Caco-2 (cell line): Measurements from ENCODE around the gene CERS6. TPM values are rescaled to one million over a fixed set of nuclear protein-coding genes. Genes with fewer than 3 reads are reported as not detected.

ENCODE experiments used
- BruUV-seq: library from RNA; stranded (reverse); fragments of 400-500 nt; replicated peaks from 2 replicates; lab custom pipeline; 2021; lab: Mats Ljungman, UMichigan
- CTCF ChIA-PET: fragments of 300-600 bp; sonication (Branson Sonifier 250); formaldehyde crosslinking; loops from one replicate; lab custom pipeline; 2022; ENCODE audit warnings: antibody characterized with exemption; lab: Charles Lee
- POLR2A ChIA-PET: fragments of 300-600 bp; sonication (Branson Sonifier 250); formaldehyde crosslinking; loops from one replicate; lab custom pipeline; 2022; ENCODE audit warnings: antibody characterized with exemption; lab: Charles Lee
- DNase-seq, 2 experiments: peaks; one replicate each; pipeline versions ENCODE4 v3.0.0 to v3.0.0-alpha.2; 2020 to 2022
- H3K27me3 ChIP-seq: replicated peaks from 2 replicates; pipeline ENCODE4 v1.6.0; 2011; ENCODE audit warnings: low read length; ENCODE audit not compliant: control insufficient read depth, insufficient read depth
- H3K36me3 ChIP-seq: 2 replicates; pipeline ENCODE4 v1.5.1; 2011; ENCODE audit warnings: low read length; ENCODE audit not compliant: control insufficient read depth, insufficient read depth
- H3K4me1 ChIP-seq: fragments of 250-450 bp; sonication (Bioruptor Pico); 2 replicates; pipeline ENCODE4 v1.5.1; 2020; ENCODE audit warnings: mild to moderate bottlenecking
- H3K4me3 ChIP-seq: 2 replicates; pipeline ENCODE4 v1.5.1; 2011; ENCODE audit warnings: low read depth, mild to moderate bottlenecking, control low read depth, low read length
- H3K9me3 ChIP-seq: fragments of 250-450 bp; sonication (Bioruptor Pico); 2 replicates; pipeline ENCODE4 v1.5.1; 2020; ENCODE audit warnings: mild to moderate bottlenecking, moderate library complexity
- H3K27ac Mint-ChIP-seq: one replicate; pipeline ENCODE4 v1.8.0; 2022; ENCODE audit warnings: mixed read lengths; ENCODE audit not compliant: unreplicated experiment
- H3K27me3 Mint-ChIP-seq: one replicate; pipeline ENCODE4 v1.8.0; 2022; ENCODE audit warnings: mixed read lengths; ENCODE audit not compliant: insufficient read depth, unreplicated experiment
- H3K36me3 Mint-ChIP-seq: one replicate; pipeline ENCODE4 v1.8.0; 2022; ENCODE audit warnings: mild to moderate bottlenecking, mixed read lengths; ENCODE audit not compliant: insufficient read depth, unreplicated experiment
- H3K4me1 Mint-ChIP-seq: one replicate; pipeline ENCODE4 v1.8.0; 2022; ENCODE audit warnings: low read depth, mixed read lengths; ENCODE audit not compliant: unreplicated experiment
- H3K4me3 Mint-ChIP-seq: one replicate; pipeline ENCODE4 v1.8.0; 2022; ENCODE audit warnings: mild to moderate bottlenecking, moderate library complexity, mixed read lengths; ENCODE audit not compliant: unreplicated experiment
- H3K9me3 Mint-ChIP-seq: one replicate; pipeline ENCODE4 v1.8.0; 2022; ENCODE audit warnings: mixed read lengths; ENCODE audit not compliant: unreplicated experiment
- CTCF ChIP-seq, 2 experiments: fragments of 200-600 bp in 1 of 2; IDR thresholded peaks; 1 replicate in 1 of 2; 2 replicates in 1 of 2; pipeline versions ENCODE4 v1.5.1 to v1.8.0; 2011 to 2022; ENCODE audit warnings: antibody characterized with exemption in 1 of 2, control low read depth in 1 of 2, inconsistent platforms in 1 of 2, low read depth in 1 of 2, low read length in 1 of 2, mild to moderate bottlenecking in 1 of 2, moderate library complexity in 1 of 2; ENCODE audit not compliant: insufficient read depth in 1 of 2, severe bottlenecking in 1 of 2, unreplicated experiment in 1 of 2
- intact Hi-C: fragments of 100-400 bp; cut with micrococcal nuclease; formaldehyde crosslinking; loops from one replicate; pipeline ENCODE4 v1.10.0; 2022; ENCODE audit not compliant: unreplicated experiment
- total RNA-seq: library from RNA; stranded (reverse); gene quantifications from 2 replicates; pipeline ENCODE4 v1.2.3, GENCODE V29; 2022

The CERS6 gene
- total RNA-seq, 1 experiment from 2014 or later, result 32.7 TPM

- no peak overlapping the region for H3K27ac Mint-ChIP-seq
- ChIA-PET POLR2A (no interaction called here), CTCF (no interaction called here)
- Histone ChIP-seq H3K27me3 (no peaks in the 10 kb centered on the region), H3K36me3 (no peaks in the 10 kb centered on the region), H3K4me3 (no peak overlapping the region), H3K9me3 (no peaks in the 10 kb centered on the region), H3K4me1 (no peaks in the 10 kb centered on the region)
- peaks cover 8% of the 10 kb centered on the region for H3K4me1 Mint-ChIP-seq
- intact Hi-C loops, result no loop called here
- H3K36me3 Mint-ChIP-seq, result peaks cover 6% of the 10 kb centered on the region
- H3K4me3 Mint-ChIP-seq, result no peak overlapping the region
- H3K9me3 Mint-ChIP-seq, result peaks cover 2% of the 10 kb centered on the region
- TF ChIP-seq CTCF (IDR thresholded peaks at IDR 0.05; ENCODE audit: insufficient read depth in 1 of 2, low read depth in 1 of 2, low read length in 1 of 2, severe bottlenecking in 1 of 2, unreplicated experiment in 1 of 2), result no peak
- no TSS peak for BruUV-seq
- no peaks in the 10 kb centered on the region for H3K27me3 Mint-ChIP-seq
- DNase-seq, result no peak
Measured at GRCh38 chr2:168650139-168650538, 194.1 kb downstream of the CERS6 start.

GRCh38 chr2:168650781-168651180 lies 194.7 kb downstream of the CERS6 start:
- BruUV-seq, result no TSS peak
- Mint-ChIP-seq H3K27ac (no peak overlapping the region), H3K27me3 (no peaks in the 10 kb centered on the region), H3K36me3 (peaks cover 7% of the 10 kb centered on the region), H3K9me3 (peaks cover 8% of the 10 kb centered on the region), H3K4me1 (peaks cover 8% of the 10 kb centered on the region), H3K4me3 (no peak overlapping the region)
- no peak for TF ChIP-seq CTCF (IDR thresholded peaks at IDR 0.05; ENCODE audit: insufficient read depth in 1 of 2, low read depth in 1 of 2, low read length in 1 of 2, severe bottlenecking in 1 of 2, unreplicated experiment in 1 of 2)
- POLR2A ChIA-PET, result no interaction called here
- Histone ChIP-seq H3K4me1 (no peaks in the 10 kb centered on the region), H3K4me3 (no peak overlapping the region), H3K27me3 (no peaks in the 10 kb centered on the region), H3K9me3 (no peaks in the 10 kb centered on the region), H3K36me3 (no peaks in the 10 kb centered on the region)
- CTCF ChIA-PET, result no interaction called here
- intact Hi-C loops, result no loop called here
- no peak for DNase-seq

- TF ChIP-seq CTCF (IDR thresholded peaks at IDR 0.05; ENCODE audit: insufficient read depth in 1 of 2, low read depth in 1 of 2, low read length in 1 of 2, severe bottlenecking in 1 of 2, unreplicated experiment in 1 of 2), result no peak
- H3K27ac Mint-ChIP-seq, result peak overlapping the region; percentile 6
- H3K9me3 Mint-ChIP-seq, result peaks cover 10% of the 10 kb centered on the region
- no peak overlapping the region for H3K4me3 Mint-ChIP-seq
- Histone ChIP-seq H3K27me3 (no peaks in the 10 kb centered on the region), H3K4me1 (no peaks in the 10 kb centered on the region), H3K4me3 (no peak overlapping the region), H3K36me3 (no peaks in the 10 kb centered on the region), H3K9me3 (no peaks in the 10 kb centered on the region)
- H3K36me3 Mint-ChIP-seq, result peaks cover 7% of the 10 kb centered on the region
- intact Hi-C loops, result no loop called here
- DNase-seq, result no peak
- no peaks in the 10 kb centered on the region for H3K27me3 Mint-ChIP-seq
- no TSS peak for BruUV-seq
- ChIA-PET POLR2A (no interaction called here), CTCF (no interaction called here)
- peaks cover 8% of the 10 kb centered on the region for H3K4me1 Mint-ChIP-seq
Measured at GRCh38 chr2:168652997-168653921, 197.2 kb downstream of the CERS6 start.
